Measurements from ENCODE around the gene SMYD5.

SMYD5 gene

GRCh38 chr2:73259276-73259675 is 45.2 kb downstream of the SMYD5 start:
- Histone ChIP-seq H3K9me3 (ENCODE audit: control insufficient read depth, insufficient read depth, low read depth, low read length) (no peaks in the 10 kb centered on the region), H3K36me3 (ENCODE audit: control insufficient read depth in 2 of 2, insufficient read depth in 1 of 2, low read length in 2 of 2) (peaks cover under 1 to 48% of the 10 kb centered on the region in 2 experiments; a peak in 2 of 3 replicates), H3K4me1 (ENCODE audit: control insufficient read depth, insufficient read depth, low read length) (no peaks in the 10 kb centered on the region), H3K27ac (ENCODE audit: extremely low read depth, low read depth, low read length) (no peak overlapping the region), H3K4me3 (ENCODE audit: low read depth, low read length) (no peak overlapping the region)
- ChIA-PET CTCF (interaction anchor here (1.0 to 1.4 kb wide), 5 partner anchors 9 to 367 kb away, joined by 3 to 10 read pairs (median 4); no protein-coding TSS in a partner anchor), POLR2A (no interaction called here)
- TF ChIP-seq ZNF677 (tag by site-specific recombination; IDR thresholded peaks at IDR 0.05): no peak
- no peak for TF ChIP-seq ZNF664 (tag by site-specific recombination; IDR thresholded peaks at IDR 0.05)
- TF ChIP-seq ZNF416 (tag by site-specific recombination; IDR thresholded peaks at IDR 0.05): no peak
- TF ChIP-seq ZNF138 (tag by site-specific recombination; IDR thresholded peaks at IDR 0.05; ENCODE audit: borderline replicate concordance): no peak
- TF ChIP-seq CTCF (tag by site-specific recombination; IDR thresholded peaks at IDR 0.05): no peak
- no peak for TF ChIP-seq ZNF449 (tag by site-specific recombination; IDR thresholded peaks at IDR 0.05)

- TF ChIP-seq ZNF664 (tag by site-specific recombination; IDR thresholded peaks at IDR 0.05): peak; percentile 83
- TF ChIP-seq ZNF48 (tag by site-specific recombination; IDR thresholded peaks at IDR 0.05): no peak
- H3K4me1 ChIP-seq (ENCODE audit: control insufficient read depth, insufficient read depth, low read length): no peaks in the 10 kb centered on the region
- no peak overlapping the region for H3K27ac ChIP-seq (ENCODE audit: extremely low read depth, low read depth, low read length)
- POLR2A ChIA-PET: no interaction called here
- H3K4me3 ChIP-seq (ENCODE audit: low read depth, low read length): no peak overlapping the region
- no peaks in the 10 kb centered on the region for H3K9me3 ChIP-seq (ENCODE audit: control insufficient read depth, insufficient read depth, low read depth, low read length)
- peaks cover 0 to 44% of the 10 kb centered on the region in 2 experiments; a peak in 1 of 3 replicates for H3K36me3 ChIP-seq (ENCODE audit: control insufficient read depth in 2 of 2, insufficient read depth in 1 of 2, low read length in 2 of 2)
- CTCF ChIA-PET: interaction anchor here (1.0 to 1.4 kb wide), 4 partner anchors 8 to 368 kb away, joined by 3 to 10 read pairs (median 6); no protein-coding TSS in a partner anchor
Observed at GRCh38 chr2:73259704-73260337, 45.8 kb downstream of the SMYD5 start.

GRCh38 chr2:73260338-73260984 is 46.4 kb downstream of the SMYD5 start:
- Histone ChIP-seq H3K27ac (ENCODE audit: extremely low read depth, low read depth, low read length) (no peak overlapping the region), H3K9me3 (ENCODE audit: control insufficient read depth, insufficient read depth, low read depth, low read length) (no peaks in the 10 kb centered on the region), H3K4me3 (ENCODE audit: low read depth, low read length) (no peak overlapping the region), H3K36me3 (ENCODE audit: control insufficient read depth in 2 of 2, insufficient read depth in 1 of 2, low read length in 2 of 2) (peaks cover 0 to 38% of the 10 kb centered on the region in 2 experiments; a peak in 1 of 3 replicates), H3K4me1 (ENCODE audit: control insufficient read depth, insufficient read depth, low read length) (no peaks in the 10 kb centered on the region)
- POLR2A ChIA-PET: no interaction called here
- CTCF ChIA-PET: interaction anchor here (1.0 to 1.4 kb wide), 2 partner anchors 8 to 49 kb away, joined by 7 to 10 read pairs; no protein-coding TSS in a partner anchor
- no peak for TF ChIP-seq ZNF830 (tag by site-specific recombination; IDR thresholded peaks at IDR 0.05; ENCODE audit: low read depth)
- TF ChIP-seq ZNF274 (IDR thresholded peaks at IDR 0.05; ENCODE audit: low read length): no peak
- no peak for TF ChIP-seq ZNF274 (tag by site-specific recombination; IDR thresholded peaks at IDR 0.05; ENCODE audit: borderline replicate concordance)
- no peak for TF ChIP-seq ZBTB44 (tag by site-specific recombination; IDR thresholded peaks at IDR 0.05)
- no peak for TF ChIP-seq ZNF16 (tag by site-specific recombination; IDR thresholded peaks at IDR 0.05; ENCODE audit: low read depth)
- TF ChIP-seq ZNF302 (tag by site-specific recombination; IDR thresholded peaks at IDR 0.05; ENCODE audit: low read depth): no peak
- TF ChIP-seq ZNF777 (tag by site-specific recombination; IDR thresholded peaks at IDR 0.05; ENCODE audit: borderline replicate concordance): no peak
- TF ChIP-seq BCL6B (tag by site-specific recombination; IDR thresholded peaks at IDR 0.05): no peak
- TF ChIP-seq SP2 (tag by site-specific recombination; IDR thresholded peaks at IDR 0.05): no peak
- TF ChIP-seq ZSCAN16 (tag by site-specific recombination; IDR thresholded peaks at IDR 0.05): no peak
- TF ChIP-seq ZNF654 (tag by site-specific recombination; IDR thresholded peaks at IDR 0.05; ENCODE audit: low read depth): peak; percentile 53
- TF ChIP-seq ZNF629 (tag by site-specific recombination; IDR thresholded peaks at IDR 0.05): no peak
- no peak for TF ChIP-seq ZFP3 (tag by site-specific recombination; IDR thresholded peaks at IDR 0.05; ENCODE audit: low read depth)
